Activated effector memory CD4-positive, alpha-beta T cell treated with anti-CD3 and anti-CD28 coated beads, Interleukin-2, amount 50 U/mL, for 16 hours (primary cell): ENCODE results near the gene NOL9.

Experiments
- DNase-seq: peaks from one replicate; pipeline ENCODE4 v3.0.0-alpha.2; 2020

The NOL9 gene

GRCh38 chr1:6554031-6554906, at the start of gene NOL9:
TSS of gene NOL9 (minus strand) at chr1:6554513. CDS start at chr1:6554502, 11 bp downstream.
- peak; percentile 98 for DNase-seq

- peak; percentile 83 for DNase-seq
These were observed 49.1 kb upstream of the NOL9 start for GRCh38 chr1:6603238-6603914.

GRCh38 chr1:6602669-6603237, 48.4 kb upstream of the NOL9 start, which contains the start of gene KLHL21:
TSS of gene KLHL21 (minus strand) at chr1:6602869. CDS start at chr1:6602817, 52 bp downstream.
- peak; percentile 96 for DNase-seq

- DNase-seq, result peak; percentile 75
These were observed 47.8 kb upstream of the NOL9 start for GRCh38 chr1:6601923-6602668.

GRCh38 chr1:6601049-6601922, 47.0 kb upstream of the NOL9 start:
- DNase-seq, result peak; percentile 93

GRCh38 chr1:6600410-6601048, 46.2 kb upstream of the NOL9 start:
- DNase-seq, result no peak

- peak; percentile 66 for DNase-seq
These were observed 45.7 kb upstream of the NOL9 start for GRCh38 chr1:6599991-6600390.

GRCh38 chr1:6599141-6599975, 45.0 kb upstream of the NOL9 start:
- DNase-seq, result peak; percentile 86

- no peak for DNase-seq
These were observed 43.4 kb upstream of the NOL9 start for GRCh38 chr1:6597777-6598131.

GRCh38 chr1:6596886-6597776, 42.8 kb upstream of the NOL9 start:
- peak; percentile 61 for DNase-seq

GRCh38 chr1:6596351-6596750, 42.0 kb upstream of the NOL9 start:
- DNase-seq, result no peak

GRCh38 chr1:6594977-6595740, 40.8 kb upstream of the NOL9 start:
- DNase-seq, result no peak

- DNase-seq, result no peak
These were observed 39.5 kb upstream of the NOL9 start for GRCh38 chr1:6593810-6594209.

GRCh38 chr1:6592865-6593593, 38.7 kb upstream of the NOL9 start:
- DNase-seq, result peak; percentile 59

- no peak for DNase-seq
These were observed 38.1 kb upstream of the NOL9 start for GRCh38 chr1:6592441-6592840.

GRCh38 chr1:6591644-6592043, 37.3 kb upstream of the NOL9 start:
- DNase-seq, result peak; percentile 59

- DNase-seq, result peak; percentile 63
These were observed 36.9 kb upstream of the NOL9 start for GRCh38 chr1:6591222-6591621.

- peak; percentile 63 for DNase-seq
These were observed 35.7 kb upstream of the NOL9 start for GRCh38 chr1:6590046-6590445.
